Measurements from ENCODE around the gene NKX2-1.
"Not testable (repeated sequence)": the region's sequence is repeated elsewhere in the genome, so short reads cannot be mapped to it uniquely, and the experiment has no call there.

NKX2-1 gene

GRCh38 chr14:36553656-36554260 lies 33.7 kb upstream of the NKX2-1 start:
- Histone ChIP-seq H2BK5ac (ENCODE audit: low read depth, low read length, poor library complexity, severe bottlenecking) (no peak overlapping the region), H4K8ac (ENCODE audit: low read length) (no peak overlapping the region), H2BK12ac (ENCODE audit: low read length in 2 of 2) (no peak overlapping the region), H3K18ac (ENCODE audit: low read depth in 1 of 2, low read length in 2 of 2) (no peak overlapping the region), H4K91ac (ENCODE audit: low read length) (no peak overlapping the region), H3K14ac (ENCODE audit: low read length in 2 of 2) (no peak overlapping the region), H3K4me3 (ENCODE audit: insufficient read depth in 1 of 2, low read depth in 1 of 2, low read length in 2 of 2) (no peak overlapping the region), H2BK15ac (ENCODE audit: low read depth, poor library complexity, severe bottlenecking) (no peak overlapping the region), H3K4me1 (ENCODE audit: control insufficient read depth, insufficient read depth, low read depth, low read length) (no peaks in the 10 kb centered on the region), H3K4me2 (ENCODE audit: low read length, poor library complexity, severe bottlenecking) (no peak overlapping the region), H3K9me3 (ENCODE audit: control insufficient read depth, low read length) (no peaks in the 10 kb centered on the region), H3K36me3 (ENCODE audit: control insufficient read depth in 1 of 2, insufficient read depth in 2 of 2, low read depth in 1 of 2, low read length in 2 of 2) (no peaks in the 10 kb centered on the region), H2AK5ac (ENCODE audit: low read length, severe bottlenecking) (no peak overlapping the region), H3K27ac (ENCODE audit: low read length, poor library complexity, severe bottlenecking) (no peak overlapping the region), H2BK120ac (ENCODE audit: low read depth, low read length) (no peak overlapping the region), H3K4ac (ENCODE audit: low read depth in 1 of 2, low read length in 2 of 2) (no peak overlapping the region), H3K9ac (ENCODE audit: low read length) (no peak overlapping the region), H2AFZ (ENCODE audit: low read depth, low read length) (no peak overlapping the region), H3K23ac (ENCODE audit: low read length in 2 of 2) (no peak overlapping the region), H3K27me3 (ENCODE audit: control insufficient read depth in 1 of 2, insufficient read depth in 1 of 2, low read length in 2 of 2) (peaks cover 0 to 6% of the 10 kb centered on the region in 2 experiments), H3K79me1 (replicated peaks; ENCODE audit: low read length, poor library complexity, severe bottlenecking) (no peaks in the 10 kb centered on the region)
- 50% methylated on average over 2 of the region's 4 CpGs for WGBS
- peak; percentile 49 for DNase-seq

- Histone ChIP-seq H3K18ac (ENCODE audit: low read depth in 1 of 2, low read length in 2 of 2) (no peak overlapping the region), H3K36me3 (ENCODE audit: control insufficient read depth in 1 of 2, insufficient read depth in 2 of 2, low read depth in 1 of 2, low read length in 2 of 2) (no peaks in the 10 kb centered on the region), H2AFZ (ENCODE audit: low read depth, low read length) (no peak overlapping the region), H3K4me3 (ENCODE audit: insufficient read depth in 1 of 2, low read depth in 1 of 2, low read length in 2 of 2) (no peak overlapping the region), H4K8ac (ENCODE audit: low read length) (no peak overlapping the region), H3K23ac (ENCODE audit: low read length in 2 of 2) (no peak overlapping the region), H4K91ac (ENCODE audit: low read length) (no peak overlapping the region), H2BK12ac (ENCODE audit: low read length in 2 of 2) (no peak overlapping the region), H2BK15ac (ENCODE audit: low read depth, poor library complexity, severe bottlenecking) (no peak overlapping the region), H2BK5ac (ENCODE audit: low read depth, low read length, poor library complexity, severe bottlenecking) (no peak overlapping the region), H3K27ac (ENCODE audit: low read length, poor library complexity, severe bottlenecking) (no peak overlapping the region), H3K27me3 (ENCODE audit: control insufficient read depth in 1 of 2, insufficient read depth in 1 of 2, low read length in 2 of 2) (peaks cover 0 to 6% of the 10 kb centered on the region in 2 experiments), H3K14ac (ENCODE audit: low read length in 2 of 2) (no peak overlapping the region), H3K4ac (ENCODE audit: low read depth in 1 of 2, low read length in 2 of 2) (no peak overlapping the region), H3K9me3 (ENCODE audit: control insufficient read depth, low read length) (no peaks in the 10 kb centered on the region), H3K4me2 (ENCODE audit: low read length, poor library complexity, severe bottlenecking) (no peak overlapping the region), H2AK5ac (ENCODE audit: low read length, severe bottlenecking) (no peak overlapping the region), H3K9ac (ENCODE audit: low read length) (no peak overlapping the region), H3K79me1 (replicated peaks; ENCODE audit: low read length, poor library complexity, severe bottlenecking) (no peaks in the 10 kb centered on the region), H2BK120ac (ENCODE audit: low read depth, low read length) (no peak overlapping the region), H3K4me1 (ENCODE audit: control insufficient read depth, insufficient read depth, low read depth, low read length) (no peaks in the 10 kb centered on the region)
- 38% methylated on average over 1 of the region's 1 CpG for WGBS
- DNase-seq: no peak
These were observed 30.9 kb upstream of the NKX2-1 start for GRCh38 chr14:36550899-36551298.

DNA sequence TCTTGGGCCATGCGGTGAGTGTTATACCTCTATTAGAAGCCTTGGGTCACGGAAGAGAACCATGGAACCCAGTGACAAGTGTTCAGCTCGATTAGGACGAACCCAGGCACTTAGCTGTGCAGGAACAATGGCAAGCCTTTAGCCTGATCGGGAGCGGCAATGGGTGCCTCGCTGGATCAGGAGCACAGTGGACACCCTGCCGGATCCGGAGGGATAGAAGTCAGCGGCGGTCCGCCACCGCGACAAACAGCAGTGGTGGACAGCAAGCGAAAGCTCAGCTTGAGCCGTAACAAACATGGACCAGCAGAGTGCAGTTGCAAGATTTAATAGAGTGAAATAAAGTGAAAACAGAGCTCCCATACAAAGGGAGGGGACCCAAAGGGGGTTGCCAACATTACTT lies 24.2 kb upstream of the NKX2-1 start:
- H2BK15ac ChIP-seq (ENCODE audit: low read depth, poor library complexity, severe bottlenecking); H4K91ac ChIP-seq (ENCODE audit: low read length); H2AFZ ChIP-seq (ENCODE audit: low read depth, low read length); H3K27ac ChIP-seq (ENCODE audit: low read length, poor library complexity, severe bottlenecking); H3K18ac ChIP-seq (ENCODE audit: low read depth in 1 of 2, low read length in 2 of 2); H3K23ac ChIP-seq (ENCODE audit: low read length in 2 of 2); H3K4me2 ChIP-seq (ENCODE audit: low read length, poor library complexity, severe bottlenecking); H3K9me3 ChIP-seq (ENCODE audit: control insufficient read depth, low read length); H3K9ac ChIP-seq (ENCODE audit: low read length); H3K79me1 ChIP-seq (replicated peaks; ENCODE audit: low read length, poor library complexity, severe bottlenecking); DNase-seq; H2BK12ac ChIP-seq (ENCODE audit: low read length in 2 of 2); H2BK120ac ChIP-seq (ENCODE audit: low read depth, low read length); H3K4me3 ChIP-seq (ENCODE audit: insufficient read depth in 1 of 2, low read depth in 1 of 2, low read length in 2 of 2); H3K4ac ChIP-seq (ENCODE audit: low read depth in 1 of 2, low read length in 2 of 2); H2AK5ac ChIP-seq (ENCODE audit: low read length, severe bottlenecking); H3K36me3 ChIP-seq (ENCODE audit: control insufficient read depth in 1 of 2, insufficient read depth in 2 of 2, low read depth in 1 of 2, low read length in 2 of 2); H2BK5ac ChIP-seq (ENCODE audit: low read depth, low read length, poor library complexity, severe bottlenecking); H3K14ac ChIP-seq (ENCODE audit: low read length in 2 of 2); H3K4me1 ChIP-seq (ENCODE audit: control insufficient read depth, insufficient read depth, low read depth, low read length); H4K8ac ChIP-seq (ENCODE audit: low read length): not testable (repeated sequence)
- 95% methylated on average over 16 of the region's 16 CpGs for WGBS
- peaks cover 8 to 21% of the 10 kb centered on the region in 2 experiments for H3K27me3 ChIP-seq (ENCODE audit: control insufficient read depth in 1 of 2, insufficient read depth in 1 of 2, low read length in 2 of 2)

GRCh38 chr14:36538051-36538450 lies 18.0 kb upstream of the NKX2-1 start:
- H2BK15ac ChIP-seq (ENCODE audit: low read depth, poor library complexity, severe bottlenecking): no peak overlapping the region
- H3K18ac ChIP-seq (ENCODE audit: low read depth in 1 of 2, low read length in 2 of 2): no peak overlapping the region
- no peak overlapping the region for H4K91ac ChIP-seq (ENCODE audit: low read length)
- H2BK120ac ChIP-seq (ENCODE audit: low read depth, low read length): no peak overlapping the region
- no peak overlapping the region for H4K8ac ChIP-seq (ENCODE audit: low read length)
- WGBS: 67% methylated on average over 1 of the region's 1 CpG
- H3K9me3 ChIP-seq (ENCODE audit: control insufficient read depth, low read length): no peaks in the 10 kb centered on the region
- no peak overlapping the region for H3K4ac ChIP-seq (ENCODE audit: low read depth in 1 of 2, low read length in 2 of 2)
- H3K27ac ChIP-seq (ENCODE audit: low read length, poor library complexity, severe bottlenecking): no peak overlapping the region
- no peak overlapping the region for H2AK5ac ChIP-seq (ENCODE audit: low read length, severe bottlenecking)
- H3K9ac ChIP-seq (ENCODE audit: low read length): no peak overlapping the region
- H3K27me3 ChIP-seq (ENCODE audit: control insufficient read depth in 1 of 2, insufficient read depth in 1 of 2, low read length in 2 of 2): peaks cover 22 to 36% of the 10 kb centered on the region in 2 experiments
- H3K14ac ChIP-seq (ENCODE audit: low read length in 2 of 2): no peak overlapping the region
- no peak overlapping the region for H2BK12ac ChIP-seq (ENCODE audit: low read length in 2 of 2)
- no peaks in the 10 kb centered on the region for H3K36me3 ChIP-seq (ENCODE audit: control insufficient read depth in 1 of 2, insufficient read depth in 2 of 2, low read depth in 1 of 2, low read length in 2 of 2)
- no peak for DNase-seq
- no peak overlapping the region for H2AFZ ChIP-seq (ENCODE audit: low read depth, low read length)
- no peak overlapping the region for H2BK5ac ChIP-seq (ENCODE audit: low read depth, low read length, poor library complexity, severe bottlenecking)
- H3K4me2 ChIP-seq (ENCODE audit: low read length, poor library complexity, severe bottlenecking): no peak overlapping the region
- no peak overlapping the region for H3K4me3 ChIP-seq (ENCODE audit: insufficient read depth in 1 of 2, low read depth in 1 of 2, low read length in 2 of 2)
- no peak overlapping the region for H3K23ac ChIP-seq (ENCODE audit: low read length in 2 of 2)
- no peaks in the 10 kb centered on the region for H3K4me1 ChIP-seq (ENCODE audit: control insufficient read depth, insufficient read depth, low read depth, low read length)
- no peaks in the 10 kb centered on the region for H3K79me1 ChIP-seq (replicated peaks; ENCODE audit: low read length, poor library complexity, severe bottlenecking)
